ENCODE data around the gene STUM. TPM values are rescaled to one million over a fixed set of nuclear protein-coding genes. Genes with fewer than 3 reads are reported as not detected.

STUM gene
- total and polyA plus RNA-seq, 2 donors: 0.80 to 1.0 TPM

DNA sequence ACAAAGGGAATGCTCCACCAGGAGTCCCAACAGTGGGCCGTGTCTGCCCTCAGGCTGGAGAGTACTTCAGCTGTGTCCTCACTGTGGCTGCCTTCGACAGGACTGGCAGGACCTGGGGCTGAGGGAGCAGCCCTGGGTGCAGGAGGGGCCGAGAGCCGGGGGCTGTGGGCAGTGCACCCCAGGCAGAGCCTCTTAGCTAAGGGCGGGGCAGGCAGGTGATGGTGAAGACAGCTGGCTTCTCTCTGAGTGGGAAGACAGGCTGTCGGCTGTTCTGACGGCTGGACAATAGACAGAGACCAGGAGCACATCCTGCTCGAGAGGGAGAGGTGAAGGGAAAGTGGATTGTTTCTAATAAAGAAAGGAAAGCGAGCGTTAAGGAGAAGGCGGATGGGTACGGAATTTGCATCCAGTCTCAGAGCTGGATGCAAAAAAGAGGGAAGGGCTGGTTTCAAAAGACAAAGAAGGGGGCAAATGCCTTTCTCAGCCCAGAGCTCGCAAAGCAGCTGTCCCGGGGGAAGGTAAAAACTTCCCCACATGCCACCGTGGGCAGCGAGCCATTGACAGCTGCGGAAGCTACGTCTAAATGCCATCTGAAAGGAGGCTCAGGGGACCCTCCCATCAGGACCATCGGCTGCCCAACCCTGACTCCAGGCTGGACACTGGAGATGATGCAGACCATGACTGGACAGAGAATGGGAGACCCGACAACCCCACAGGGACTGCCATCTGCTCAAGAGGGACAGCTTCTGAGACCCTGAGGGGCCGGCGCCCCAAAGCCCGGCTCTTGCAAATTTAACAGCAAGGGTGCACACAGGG lies 92.0 kb downstream of the STUM start:
- DNase-seq (ENCODE audit: low read depth in 6 of 9, low spot score in 9 of 9): no peak
- 97% methylated on average over 23 of the region's 23 CpGs for whole genome bisulfite sequencing
- H3K27ac ChIP-seq (ENCODE audit: low read depth in 1 of 2, low read length in 1 of 2): no peak overlapping the region

DNA sequence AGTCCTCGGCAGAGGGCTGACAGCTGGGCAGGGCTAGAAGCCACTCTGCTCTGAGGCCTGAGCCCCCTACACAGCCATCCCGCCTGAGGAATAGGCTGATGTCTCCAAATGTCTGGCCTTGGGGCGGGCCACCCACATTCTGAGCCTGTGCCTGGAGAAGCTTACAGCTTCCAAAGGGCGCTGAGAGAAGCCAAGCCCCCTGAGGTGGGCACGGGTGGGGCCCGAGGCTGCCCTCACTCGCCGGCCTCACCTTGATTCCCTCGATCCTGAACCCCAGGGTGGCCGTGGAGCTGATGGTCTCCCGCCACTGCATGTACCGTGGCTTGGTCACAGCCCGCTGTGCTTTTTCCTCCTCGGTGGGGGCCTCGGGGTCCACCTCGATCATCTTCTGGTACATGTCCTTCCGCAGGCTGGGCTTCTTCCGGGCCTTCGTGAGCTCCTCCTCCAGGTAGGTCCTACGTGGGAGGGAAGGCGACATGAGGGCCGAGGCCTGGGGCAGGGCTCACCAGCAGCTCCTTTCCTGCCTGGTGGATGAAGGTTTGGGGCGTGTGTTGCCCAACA lies 93.2 kb downstream of the STUM start:
- Histone ChIP-seq H3K36me3 (ENCODE audit: control insufficient read depth in 2 of 2, insufficient read depth in 2 of 2, low read length in 1 of 2) (peaks cover 94 to 96% of the 10 kb centered on the region in 2 donors), H3K27me3 (ENCODE audit: control insufficient read depth in 2 of 2, insufficient read depth in 1 of 2, low read length in 1 of 2) (no peaks in the 10 kb centered on the region), H3K27ac (ENCODE audit: low read depth in 1 of 2, low read length in 1 of 2) (no peak overlapping the region), H3K9me3 (ENCODE audit: control insufficient read depth in 2 of 2, insufficient read depth in 1 of 2, low read length in 1 of 2) (no peaks in the 10 kb centered on the region), H3K4me1 (ENCODE audit: control insufficient read depth in 2 of 2, insufficient read depth in 2 of 2, low read length in 2 of 2) (peaks cover 15 to 37% of the 10 kb centered on the region in 2 donors), H3K4me3 (ENCODE audit: low read length in 2 of 2) (no peak overlapping the region)
- no peak for DNase-seq (ENCODE audit: low read depth in 6 of 9, low spot score in 9 of 9)
- WGBS: 99% methylated on average over 23 of the region's 23 CpGs

More for the DNA sequence above, 92.0 kb downstream of the STUM start:
- peaks cover 15 to 35% of the 10 kb centered on the region in 2 donors for H3K4me1 ChIP-seq (ENCODE audit: control insufficient read depth in 2 of 2, insufficient read depth in 2 of 2, low read length in 2 of 2)
- H3K36me3 ChIP-seq (ENCODE audit: control insufficient read depth in 2 of 2, insufficient read depth in 2 of 2, low read length in 1 of 2): peaks cover 95 to 96% of the 10 kb centered on the region in 2 donors
- H3K9me3 ChIP-seq (ENCODE audit: control insufficient read depth in 2 of 2, insufficient read depth in 1 of 2, low read length in 1 of 2): no peaks in the 10 kb centered on the region
- no peak overlapping the region for H3K4me3 ChIP-seq (ENCODE audit: low read length in 2 of 2)
- no peaks in the 10 kb centered on the region for H3K27me3 ChIP-seq (ENCODE audit: control insufficient read depth in 2 of 2, insufficient read depth in 1 of 2, low read length in 1 of 2)

DNA sequence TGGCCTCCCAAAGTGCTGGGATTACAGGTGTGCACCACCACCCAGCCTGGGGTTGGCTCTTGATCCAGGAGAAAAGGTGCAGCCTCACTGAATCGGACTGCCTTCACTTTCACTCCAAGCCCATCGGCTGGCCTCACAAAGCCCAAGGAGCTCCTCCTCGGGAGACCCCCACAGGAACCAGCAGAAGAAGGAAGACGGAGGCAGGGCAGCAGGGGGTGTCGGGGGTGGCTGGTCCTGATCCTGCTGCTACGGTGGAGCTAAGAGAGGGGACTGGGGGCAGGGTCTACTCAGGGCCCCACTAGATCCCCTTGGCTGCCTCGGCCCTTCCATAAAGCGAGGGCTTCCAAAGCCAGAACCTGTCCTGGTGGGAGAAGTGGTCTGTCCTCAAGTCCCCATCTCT lies 93.9 kb downstream of the STUM start:
- peaks cover 94 to 96% of the 10 kb centered on the region in 2 donors for H3K36me3 ChIP-seq (ENCODE audit: control insufficient read depth in 2 of 2, insufficient read depth in 2 of 2, low read length in 1 of 2)
- H3K27me3 ChIP-seq (ENCODE audit: control insufficient read depth in 2 of 2, insufficient read depth in 1 of 2, low read length in 1 of 2): no peaks in the 10 kb centered on the region
- H3K4me3 ChIP-seq (ENCODE audit: low read length in 2 of 2): no peak overlapping the region
- H3K27ac ChIP-seq (ENCODE audit: low read depth in 1 of 2, low read length in 1 of 2): no peak overlapping the region
- no peak for DNase-seq (ENCODE audit: low read depth in 6 of 9, low spot score in 9 of 9)
- peaks cover 15 to 37% of the 10 kb centered on the region in 2 donors for H3K4me1 ChIP-seq (ENCODE audit: control insufficient read depth in 2 of 2, insufficient read depth in 2 of 2, low read length in 2 of 2)
- WGBS: 97% methylated on average over 8 of the region's 8 CpGs
- no peaks in the 10 kb centered on the region for H3K9me3 ChIP-seq (ENCODE audit: control insufficient read depth in 2 of 2, insufficient read depth in 1 of 2, low read length in 1 of 2)

DNA sequence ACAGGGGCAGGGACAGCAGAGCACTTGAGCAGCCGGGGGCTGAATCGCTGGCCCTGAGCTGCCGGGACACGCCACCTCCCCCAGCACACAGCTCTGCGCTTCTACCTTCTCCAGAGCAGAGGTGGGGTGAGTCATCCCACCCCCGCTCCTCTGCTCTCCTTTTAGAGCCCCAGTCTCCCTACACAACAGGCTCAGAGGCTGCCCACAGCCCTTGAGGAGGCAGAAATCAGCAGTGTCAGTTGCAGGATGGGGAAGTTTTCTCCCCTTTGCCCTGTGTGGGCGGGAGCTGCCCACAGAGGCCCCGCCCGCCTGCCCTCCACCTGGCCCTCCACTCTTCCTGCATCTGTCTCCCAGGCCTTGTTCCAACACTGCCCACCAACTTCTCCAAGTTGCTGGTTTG lies 94.6 kb downstream of the STUM start:
- Histone ChIP-seq H3K4me1 (ENCODE audit: control insufficient read depth in 2 of 2, insufficient read depth in 2 of 2, low read length in 2 of 2) (peaks cover 15 to 37% of the 10 kb centered on the region in 2 donors), H3K36me3 (ENCODE audit: control insufficient read depth in 2 of 2, insufficient read depth in 2 of 2, low read length in 1 of 2) (peaks cover 94 to 96% of the 10 kb centered on the region in 2 donors), H3K9me3 (ENCODE audit: control insufficient read depth in 2 of 2, insufficient read depth in 1 of 2, low read length in 1 of 2) (no peaks in the 10 kb centered on the region), H3K27me3 (ENCODE audit: control insufficient read depth in 2 of 2, insufficient read depth in 1 of 2, low read length in 1 of 2) (no peaks in the 10 kb centered on the region), H3K4me3 (ENCODE audit: low read length in 2 of 2) (no peak overlapping the region), H3K27ac (ENCODE audit: low read depth in 1 of 2, low read length in 1 of 2) (peak overlapping the region in 1 of 2 donors; percentile 64)
- 29% methylated on average over 9 of the region's 9 CpGs for WGBS
- DNase-seq (ENCODE audit: low read depth in 6 of 9, low spot score in 9 of 9): no peak

DNA sequence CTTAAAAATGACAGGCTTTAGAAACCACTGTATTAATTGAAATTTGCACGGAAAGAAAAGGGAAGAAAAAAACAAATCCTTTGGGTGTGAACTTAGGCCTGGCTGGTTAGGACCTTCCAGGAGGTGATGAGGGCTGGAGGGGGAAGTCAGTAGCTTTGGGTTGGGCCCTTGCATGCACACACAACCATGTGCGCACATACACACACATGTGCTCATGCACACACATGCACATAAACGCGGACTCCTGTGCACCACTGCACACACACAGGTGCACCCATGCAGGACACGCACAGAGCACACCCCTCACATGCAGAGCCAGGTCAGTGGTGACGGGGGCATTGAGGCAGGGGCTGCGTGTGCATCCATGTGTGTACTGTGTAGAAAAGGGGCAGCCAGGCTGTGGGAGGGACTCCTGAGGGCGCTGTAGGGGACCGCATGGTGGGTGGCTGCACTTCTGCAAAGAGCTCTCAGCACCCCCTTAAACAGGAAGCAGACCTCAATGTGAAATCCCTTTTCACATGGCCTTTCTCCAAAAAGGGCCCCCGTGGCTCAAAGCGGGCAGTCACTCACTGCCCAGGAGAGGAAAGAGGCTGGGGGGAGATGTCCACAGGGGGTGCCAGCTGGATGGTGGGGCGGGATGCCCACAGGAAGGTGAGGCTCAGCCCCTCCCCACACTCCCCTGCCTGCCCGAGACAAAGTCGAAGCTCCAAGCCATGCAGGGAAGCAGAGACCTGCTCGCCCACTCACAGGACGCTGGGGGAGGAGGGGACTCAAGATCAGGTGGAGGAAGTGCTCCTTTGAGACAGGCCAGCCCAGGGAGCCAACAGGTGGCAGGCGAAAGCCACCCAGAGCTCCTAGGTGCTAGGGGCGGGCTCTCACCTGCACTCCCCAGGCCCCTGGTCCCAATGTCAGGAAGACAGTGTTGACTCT lies 95.3 kb downstream of the STUM start:
- H3K4me1 ChIP-seq (ENCODE audit: control insufficient read depth in 2 of 2, insufficient read depth in 2 of 2, low read length in 2 of 2): peaks cover 15 to 37% of the 10 kb centered on the region in 2 donors
- DNase-seq (ENCODE audit: low read depth in 6 of 9, low spot score in 9 of 9): peak in 1 of 9 donors; percentile 69
- no peaks in the 10 kb centered on the region for H3K9me3 ChIP-seq (ENCODE audit: control insufficient read depth in 2 of 2, insufficient read depth in 1 of 2, low read length in 1 of 2)
- peaks cover 94 to 96% of the 10 kb centered on the region in 2 donors for H3K36me3 ChIP-seq (ENCODE audit: control insufficient read depth in 2 of 2, insufficient read depth in 2 of 2, low read length in 1 of 2)
- H3K27ac ChIP-seq (ENCODE audit: low read depth in 1 of 2, low read length in 1 of 2): peak overlapping the region; percentile 29 to 62
- 43% methylated on average over 18 of the region's 18 CpGs for WGBS
- no peaks in the 10 kb centered on the region for H3K27me3 ChIP-seq (ENCODE audit: control insufficient read depth in 2 of 2, insufficient read depth in 1 of 2, low read length in 1 of 2)
- H3K4me3 ChIP-seq (ENCODE audit: low read length in 2 of 2): no peak overlapping the region

DNA sequence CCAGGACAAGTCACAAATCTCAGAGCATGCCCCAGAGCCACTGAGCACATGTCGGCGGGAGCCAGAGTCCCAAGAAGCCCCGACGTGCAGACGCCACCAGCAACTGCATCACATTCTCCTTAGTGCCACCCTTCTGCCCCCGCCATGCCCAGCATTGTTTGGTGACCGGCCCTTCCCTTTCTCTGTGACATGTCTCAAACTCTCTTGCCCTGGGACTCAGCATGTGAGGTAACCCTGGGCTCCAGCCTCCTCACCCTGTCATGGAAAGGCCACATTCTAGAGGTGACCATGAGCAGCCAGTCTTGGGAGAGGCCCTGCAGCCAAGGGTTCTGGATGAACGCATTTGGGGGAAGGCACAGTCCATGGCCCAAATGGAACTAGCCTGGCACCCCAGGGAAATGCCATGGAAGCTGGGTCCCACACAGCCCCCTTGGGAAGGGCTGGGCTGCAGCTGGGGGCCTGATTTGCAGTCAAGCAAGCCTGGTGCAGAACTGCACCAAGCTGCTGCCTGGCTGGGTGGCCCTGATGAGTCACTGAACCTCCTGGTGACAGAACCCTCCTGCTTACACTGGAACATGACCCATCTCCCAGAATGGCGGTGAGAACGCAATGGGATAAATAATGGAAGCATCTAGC lies 96.1 kb downstream of the STUM start:
- WGBS: 91% methylated on average over 10 of the region's 10 CpGs
- peaks cover 92 to 96% of the 10 kb centered on the region in 2 donors for H3K36me3 ChIP-seq (ENCODE audit: control insufficient read depth in 2 of 2, insufficient read depth in 2 of 2, low read length in 1 of 2)
- no peaks in the 10 kb centered on the region for H3K9me3 ChIP-seq (ENCODE audit: control insufficient read depth in 2 of 2, insufficient read depth in 1 of 2, low read length in 1 of 2)
- H3K4me3 ChIP-seq (ENCODE audit: low read length in 2 of 2): no peak overlapping the region
- no peaks in the 10 kb centered on the region for H3K27me3 ChIP-seq (ENCODE audit: control insufficient read depth in 2 of 2, insufficient read depth in 1 of 2, low read length in 1 of 2)
- peak overlapping the region; percentile 29 to 52 for H3K27ac ChIP-seq (ENCODE audit: low read depth in 1 of 2, low read length in 1 of 2)
- peaks cover 15 to 37% of the 10 kb centered on the region in 2 donors for H3K4me1 ChIP-seq (ENCODE audit: control insufficient read depth in 2 of 2, insufficient read depth in 2 of 2, low read length in 2 of 2)
- no peak for DNase-seq (ENCODE audit: low read depth in 6 of 9, low spot score in 9 of 9)

DNA sequence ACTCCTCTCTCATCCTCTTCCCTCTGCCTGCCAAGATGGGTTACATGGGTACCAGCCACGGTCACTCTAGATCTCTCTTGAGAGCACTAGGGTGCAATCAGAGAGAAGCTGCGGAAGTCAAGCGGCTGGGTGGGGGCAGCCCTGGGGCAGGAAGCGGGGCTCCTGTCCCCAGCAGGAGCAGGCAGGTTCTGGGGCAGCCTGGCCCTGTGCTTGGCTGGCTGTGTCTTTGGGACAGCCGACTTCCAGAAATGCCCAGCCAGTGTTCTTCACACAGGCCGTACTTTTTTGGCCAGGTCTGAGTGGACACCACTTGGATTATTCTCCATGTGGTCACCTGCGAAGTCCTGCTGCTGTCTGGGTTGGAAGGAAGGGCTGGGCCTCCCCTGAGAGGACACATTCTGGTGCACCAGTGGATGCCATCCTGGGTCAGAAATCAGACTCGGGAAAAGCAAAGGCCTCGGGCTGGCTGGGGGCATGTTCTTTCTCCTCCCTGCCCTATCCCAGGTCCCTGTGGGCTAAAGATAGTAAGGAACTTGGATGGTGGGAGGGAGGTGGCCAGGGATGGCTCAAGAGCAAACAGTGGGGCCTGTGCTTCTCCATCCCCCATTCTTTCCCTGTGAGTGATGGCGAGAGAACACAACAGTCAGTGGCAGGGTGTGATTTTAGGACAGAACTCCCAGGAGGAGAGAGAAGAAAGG lies 96.9 kb downstream of the STUM start:
- WGBS: 92% methylated on average over 10 of the region's 10 CpGs
- no peak overlapping the region for H3K27ac ChIP-seq (ENCODE audit: low read depth in 1 of 2, low read length in 1 of 2)
- no peaks in the 10 kb centered on the region for H3K27me3 ChIP-seq (ENCODE audit: control insufficient read depth in 2 of 2, insufficient read depth in 1 of 2, low read length in 1 of 2)
- peaks cover 15 to 40% of the 10 kb centered on the region in 2 donors for H3K4me1 ChIP-seq (ENCODE audit: control insufficient read depth in 2 of 2, insufficient read depth in 2 of 2, low read length in 2 of 2)
- H3K36me3 ChIP-seq (ENCODE audit: control insufficient read depth in 2 of 2, insufficient read depth in 2 of 2, low read length in 1 of 2): peaks cover 85 to 91% of the 10 kb centered on the region in 2 donors
- DNase-seq (ENCODE audit: low read depth in 6 of 9, low spot score in 9 of 9): no peak
- H3K4me3 ChIP-seq (ENCODE audit: low read length in 2 of 2): no peak overlapping the region
- H3K9me3 ChIP-seq (ENCODE audit: control insufficient read depth in 2 of 2, insufficient read depth in 1 of 2, low read length in 1 of 2): no peaks in the 10 kb centered on the region
